ENCODE data around the gene TBC1D4.
"Not testable (repeated sequence)": the region's sequence is repeated elsewhere in the genome, so short reads cannot be mapped to it uniquely, and the experiment has no call there.

TBC1D4 gene

DNA sequence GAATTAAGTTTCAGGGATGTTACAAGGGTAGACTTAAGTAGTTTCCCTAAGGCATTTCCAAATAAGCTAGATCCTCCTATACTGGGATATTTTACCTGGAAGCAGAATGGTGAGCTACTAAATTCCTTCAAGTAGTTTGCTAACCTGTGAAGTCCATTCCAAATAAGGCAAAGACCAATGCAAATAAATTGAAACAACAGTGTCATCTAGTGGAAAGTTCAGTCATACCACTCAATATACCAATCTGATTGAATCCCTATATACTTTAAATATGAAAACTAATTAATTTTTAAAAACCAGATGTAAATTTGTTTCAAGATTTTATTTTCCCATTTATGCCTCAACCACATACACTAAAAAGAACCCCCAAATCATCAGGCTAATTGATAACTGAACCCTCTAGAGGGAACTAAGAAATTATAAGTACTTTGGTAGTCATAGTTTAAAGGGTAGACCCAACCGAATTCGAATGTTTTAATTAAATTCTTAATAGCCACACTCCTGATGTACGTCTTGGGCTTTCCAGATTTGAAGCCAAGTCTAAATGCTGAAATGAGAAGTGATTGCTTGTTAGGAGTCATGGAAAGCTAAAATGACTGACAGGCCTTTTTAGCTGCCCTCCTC is 223.7 kb downstream of the TBC1D4 start:
- no peak for DNase-seq

DNA sequence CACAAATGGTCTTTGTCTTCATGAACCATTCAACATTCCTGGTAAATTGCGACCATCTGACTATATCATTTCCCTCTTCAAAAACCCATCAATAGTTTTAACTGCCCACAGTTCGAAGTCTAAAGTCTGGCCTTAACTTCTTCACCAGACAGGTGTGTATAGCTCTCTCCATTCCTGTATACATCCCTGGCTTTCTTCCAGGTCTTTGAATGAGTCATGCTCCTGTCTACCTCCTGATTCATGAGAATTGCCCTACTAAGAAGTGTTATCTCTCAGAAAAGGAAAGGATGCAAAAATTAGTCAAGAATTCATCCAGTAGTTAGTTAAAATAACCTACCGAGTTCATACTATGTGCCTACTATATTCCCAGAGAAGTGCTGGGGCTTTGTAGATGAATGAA is 225.0 kb downstream of the TBC1D4 start:
- no peak for DNase-seq

DNA sequence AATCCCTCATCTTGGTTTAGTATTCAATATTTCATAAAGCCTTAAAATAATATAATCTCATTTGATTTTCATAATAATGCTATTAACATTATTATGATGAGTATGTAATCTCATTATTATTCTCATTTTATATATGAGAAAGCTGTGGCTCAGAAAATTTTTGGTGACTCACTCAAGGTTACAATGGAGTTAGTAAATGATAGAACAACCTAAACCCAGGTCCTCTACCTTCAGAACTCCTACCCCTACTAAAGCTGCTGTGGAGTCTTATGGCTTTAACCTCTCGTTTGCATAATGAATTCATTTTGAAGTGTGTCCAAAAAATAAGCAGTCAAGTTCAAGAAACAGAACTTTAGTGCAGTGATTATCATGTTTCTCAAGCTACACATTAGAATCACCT is 226.3 kb downstream of the TBC1D4 start:
- DNase-seq = no peak

DNA sequence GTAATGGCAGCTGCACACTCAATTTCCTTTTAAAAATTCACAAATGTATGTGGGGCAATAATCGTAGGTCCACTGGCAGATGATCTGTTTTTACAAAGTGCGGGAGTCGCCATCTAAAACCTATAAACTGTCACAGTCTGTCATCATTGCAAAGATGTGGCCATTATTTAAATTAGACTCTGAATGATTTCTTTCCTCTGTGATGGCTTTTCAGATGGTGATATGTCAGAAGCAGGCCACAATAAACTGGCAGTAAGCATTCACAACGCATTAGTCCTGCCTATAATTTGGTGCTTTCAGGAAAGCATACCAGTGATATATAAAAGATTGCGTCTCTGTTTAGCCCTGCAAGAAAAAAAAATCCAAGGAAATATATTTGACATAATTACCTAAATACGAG is 226.8 kb downstream of the TBC1D4 start:
- no peak for DNase-seq

DNA sequence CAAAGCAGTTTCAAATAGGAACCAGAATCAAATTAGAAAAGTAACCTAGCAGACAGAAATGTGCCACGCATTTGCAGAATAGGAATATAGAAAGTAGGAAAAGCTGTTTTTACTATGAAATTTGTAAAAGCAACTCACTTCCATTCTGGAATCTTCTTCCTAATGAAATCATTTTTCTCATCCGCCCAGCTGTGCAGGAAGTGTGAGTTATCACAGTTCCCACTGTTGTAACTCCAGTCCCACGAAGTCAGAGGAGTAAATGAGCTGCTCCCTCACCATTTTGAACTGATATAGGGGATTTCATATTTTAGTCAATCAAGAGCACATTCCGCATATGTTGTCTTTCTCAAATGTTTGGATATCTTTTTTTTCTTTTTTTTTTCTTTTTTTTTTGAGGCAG is 230.8 kb downstream of the TBC1D4 start:
- no peak for DNase-seq

DNA sequence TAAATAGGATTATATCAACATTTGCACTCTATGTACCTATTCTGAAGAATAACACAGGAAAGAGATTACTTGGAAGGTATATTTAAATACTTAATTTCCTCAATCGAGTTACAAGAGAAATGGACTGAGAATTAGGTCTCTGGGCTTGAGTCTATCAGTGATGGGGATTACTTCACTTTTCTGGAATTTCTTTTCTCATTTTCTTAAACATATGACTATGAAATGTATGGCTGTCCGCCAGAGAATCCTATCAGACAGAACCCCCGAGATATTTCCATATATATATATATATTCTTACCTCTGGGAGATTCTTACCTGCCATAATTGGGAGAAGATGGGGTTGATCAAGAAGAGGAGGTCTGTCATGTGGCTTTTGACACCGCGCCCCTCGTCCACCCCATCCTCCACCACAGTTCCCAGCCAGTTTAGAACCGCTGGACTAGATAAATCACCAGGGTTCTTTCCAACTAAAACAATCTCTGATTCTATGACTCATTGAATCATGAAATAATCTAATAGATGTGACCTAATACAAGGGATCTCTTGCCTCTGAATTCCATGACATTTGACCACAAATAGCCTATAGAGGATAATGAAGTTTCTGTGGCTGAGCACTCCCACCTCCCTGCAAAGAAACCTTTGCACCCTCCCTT is 231.3 kb downstream of the TBC1D4 start:
- no peak for DNase-seq

DNA sequence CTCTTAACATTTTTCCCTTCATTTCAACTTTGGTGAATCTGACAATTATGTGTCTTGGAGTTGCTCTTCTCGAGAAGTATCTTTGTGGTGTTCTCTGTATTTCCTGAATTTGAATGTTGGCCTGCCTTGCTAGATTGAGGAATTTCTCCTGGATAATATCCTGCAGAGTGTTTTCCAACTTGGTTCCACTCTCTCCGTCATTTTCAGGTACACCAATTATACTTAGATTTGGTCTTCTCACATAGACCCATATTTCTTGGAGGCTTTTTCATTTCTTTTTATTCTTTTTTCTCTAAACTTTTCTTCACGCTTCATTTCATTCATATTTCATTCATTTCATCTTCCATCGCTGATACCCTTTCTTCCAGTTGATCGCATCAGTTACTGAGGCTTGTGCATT is 236.4 kb downstream of the TBC1D4 start:
- not testable (repeated sequence) for DNase-seq

DNA sequence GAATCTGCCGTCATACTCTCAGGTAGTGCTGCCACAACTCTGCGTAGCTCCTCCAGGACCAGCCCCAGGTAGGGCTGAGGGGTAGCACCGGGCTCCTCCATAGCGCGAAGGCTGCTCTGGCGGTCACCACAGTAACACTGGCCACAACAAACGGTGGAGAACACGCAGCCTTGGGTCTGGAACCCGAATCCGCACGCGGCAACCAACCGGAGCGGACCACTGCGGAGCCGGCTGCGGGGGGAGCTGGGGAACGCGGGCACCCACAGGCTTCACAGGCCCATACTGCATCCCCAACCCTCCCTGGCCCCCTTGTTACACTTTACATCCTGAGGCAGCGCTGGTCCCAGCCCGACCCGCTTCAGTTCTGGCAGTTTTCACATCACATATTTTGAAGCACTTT is 241.7 kb downstream of the TBC1D4 start:
- DNase-seq = not testable (repeated sequence)

DNA sequence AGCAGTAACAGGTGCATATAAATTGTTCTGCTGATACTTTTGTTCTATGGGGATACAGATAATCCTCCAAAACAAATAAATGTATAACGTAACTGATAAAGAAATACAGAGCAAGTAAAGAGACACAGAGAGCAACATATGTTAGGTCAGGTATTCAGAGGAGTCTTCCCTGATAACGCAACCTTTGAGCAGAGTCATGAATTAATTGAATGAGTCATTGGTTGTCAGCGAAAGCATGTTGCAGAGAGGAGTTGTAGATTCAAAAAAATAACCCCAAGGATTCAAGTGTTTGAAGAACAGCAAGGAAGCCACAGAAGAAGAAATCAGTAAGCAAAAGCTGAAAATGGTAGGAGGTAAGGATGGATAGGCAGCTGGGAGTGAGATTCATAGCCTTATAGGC is 245.2 kb downstream of the TBC1D4 start:
- no peak for DNase-seq

Data from stimulated activated CD4-positive, alpha-beta T cell treated with anti-CD3 and anti-CD28 coated beads, Interleukin-2, amount 100 ng/mL, for 24 hours (primary cell).